HCT116 (cell line): ENCODE results near the gene POLD2. TPM values are rescaled to one million over a fixed set of nuclear protein-coding genes. Genes with fewer than 3 reads are reported as not detected.

ENCODE experiments used
- ATAC-seq: fragments of 200-7000 bp; cut with Tn5 transposase; 2 replicates; pipeline ENCODE4 v1.9.1; 2020; ENCODE audit warnings: mild to moderate bottlenecking, moderate library complexity
- BruUV-seq: library from RNA; stranded (reverse); fragments of 400-500 nt; replicated peaks from 2 replicates; lab custom pipeline; 2021; lab: Mats Ljungman, UMichigan
- CTCF ChIA-PET: fragments of 300-600 bp; sonication (Branson Sonifier 250); formaldehyde crosslinking; loops from one replicate; lab custom pipeline; 2021; ENCODE audit warnings: antibody characterized with exemption; lab: Charles Lee
- POLR2A ChIA-PET: fragments of 300-600, 350-600 bp; sonication (Branson Sonifier 250); formaldehyde crosslinking; loops from one replicate; lab custom pipeline; 2021; ENCODE audit warnings: antibody characterized with exemption; lab: Charles Lee
- RAD21 ChIA-PET, 2 experiments: fragments of 300-600 bp; sonication (Branson Sonifier 250); formaldehyde crosslinking; loops; one replicate each; lab custom pipeline; 2023; ENCODE audit warnings: low total read pairs in 2 of 2; ENCODE audit not compliant: uncharacterized antibody in 2 of 2, unreplicated experiment in 2 of 2, low non-redundant PET in 1 of 2; lab: Charles Lee
- DNase-seq: peaks from one replicate; pipeline ENCODE4 v3.0.0-alpha.2; 2010; ENCODE audit warnings: low read depth, low spot score
- H2AFZ ChIP-seq: fragments of 200-600 bp; shearing (Covaris generic), sonication (generic); 2 replicates; pipeline ENCODE4 v1.6.1; 2017; ENCODE audit warnings: low read depth, mixed run types, mixed read lengths, antibody characterized with exemption, low read length; ENCODE audit not compliant: poor library complexity, severe bottlenecking
- H3K27ac ChIP-seq: 2 replicates; pipeline ENCODE4 v1.5.1; 2012; ENCODE audit warnings: low read depth, low read length
- H3K27me3 ChIP-seq: fragments of 200-600 bp; sonication (generic); 2 replicates; pipeline ENCODE4 v1.6.1; 2016; ENCODE audit warnings: mixed run types, low read length, mixed read lengths; ENCODE audit not compliant: insufficient read depth
- H3K36me3 ChIP-seq, 2 experiments: fragments of 200-500 bp in 1 of 2; fragments of 200-600 bp in 1 of 2; sonication (Bioruptor generic) in 1 of 2; sonication (generic) in 1 of 2; 2 replicates each; pipeline versions ENCODE4 v1.5.1 to v1.6.1; 2014 to 2016; ENCODE audit warnings: low read length in 2 of 2, inconsistent platforms in 1 of 2, mixed read lengths in 1 of 2, mixed run types in 1 of 2; ENCODE audit not compliant: insufficient read depth in 2 of 2, control insufficient read depth in 1 of 2
- H3K4me1 ChIP-seq, 2 experiments: fragments of 200-600 bp in 1 of 2; sonication (generic) in 1 of 2; 2 replicates each; pipeline versions ENCODE4 v1.5.1 to v1.6.1; 2012 to 2017; ENCODE audit warnings: low read length in 2 of 2, inconsistent platforms in 1 of 2, mild to moderate bottlenecking in 1 of 2, mixed read lengths in 1 of 2, mixed run types in 1 of 2, moderate library complexity in 1 of 2; ENCODE audit not compliant: insufficient read depth in 2 of 2, control insufficient read depth in 1 of 2
- H3K4me2 ChIP-seq: fragments of 200-600 bp; sonication (generic); 2 replicates; pipeline ENCODE4 v1.6.1; 2017; ENCODE audit warnings: mixed run types, low read length, mixed read lengths
- H3K4me3 ChIP-seq, 2 experiments: fragments of 200-600 bp in 1 of 2; sonication (generic) in 1 of 2; replicated peaks in 1 of 2; 2 replicates each; pipeline ENCODE4 v1.5.1; 2011 to 2016; ENCODE audit warnings: low read length in 2 of 2, control low read depth in 1 of 2, low read depth in 1 of 2, mild to moderate bottlenecking in 1 of 2, mixed read lengths in 1 of 2, mixed run types in 1 of 2
- H3K79me2 ChIP-seq: fragments of 200-600 bp; sonication (generic); 2 replicates; pipeline ENCODE4 v1.6.1; 2017; ENCODE audit warnings: mild to moderate bottlenecking, mixed run types, low read length, moderate library complexity, mixed read lengths; ENCODE audit not compliant: insufficient read depth
- H3K9ac ChIP-seq: fragments of 200-600 bp; sonication (generic); 2 replicates; pipeline ENCODE4 v1.6.1; 2016; ENCODE audit warnings: low read length, mixed read lengths
- H3K9me2 ChIP-seq: fragments of 200-600 bp; sonication (generic), shearing (Covaris generic); 2 replicates; pipeline ENCODE4 v1.6.1; 2017; ENCODE audit warnings: mixed run types, mild to moderate bottlenecking, moderate library complexity; ENCODE audit not compliant: insufficient read depth
- H3K9me3 ChIP-seq, 2 experiments: fragments of 200-500 bp in 1 of 2; fragments of 200-600 bp in 1 of 2; sonication (Bioruptor generic) in 1 of 2; sonication (generic) in 1 of 2; 2 replicates each; pipeline ENCODE4 v1.6.1; 2014 to 2017; ENCODE audit warnings: low read length in 2 of 2, mixed read lengths in 2 of 2, inconsistent platforms in 1 of 2, low read depth in 1 of 2, mild to moderate bottlenecking in 1 of 2, mixed run types in 1 of 2, moderate library complexity in 1 of 2; ENCODE audit not compliant: control insufficient read depth in 1 of 2, insufficient read depth in 1 of 2
- H4K20me1 ChIP-seq: fragments of 200-600 bp; sonication (generic), shearing (Covaris generic); 2 replicates; pipeline ENCODE4 v1.6.1; 2017; ENCODE audit warnings: mixed run types, mild to moderate bottlenecking, moderate library complexity; ENCODE audit not compliant: insufficient read depth
- FOSL1 ChIP-seq: IDR thresholded peaks from 2 replicates; pipeline ENCODE4 v1.6.1; 2012; ENCODE audit warnings: low read depth
- intact Hi-C: fragments of 100-400 bp; cut with micrococcal nuclease; formaldehyde crosslinking; loops from 2 replicates; pipeline ENCODE4 v1.10.0; 2022
- total RNA-seq: library from RNA; stranded (reverse); gene quantifications from one replicate; pipeline ENCODE4 v1.2.1, GENCODE V29; 2021; ENCODE audit not compliant: unreplicated experiment
- TF ChIP-seq, protein P1 (sequence below): IDR thresholded peaks from 2 replicates; pipeline ENCODE4 v1.6.1; 2012; ENCODE audit warnings: low read depth

POLD2 gene
- total RNA-seq, 1 experiment from 2014 or later, result 237 TPM

DNA sequence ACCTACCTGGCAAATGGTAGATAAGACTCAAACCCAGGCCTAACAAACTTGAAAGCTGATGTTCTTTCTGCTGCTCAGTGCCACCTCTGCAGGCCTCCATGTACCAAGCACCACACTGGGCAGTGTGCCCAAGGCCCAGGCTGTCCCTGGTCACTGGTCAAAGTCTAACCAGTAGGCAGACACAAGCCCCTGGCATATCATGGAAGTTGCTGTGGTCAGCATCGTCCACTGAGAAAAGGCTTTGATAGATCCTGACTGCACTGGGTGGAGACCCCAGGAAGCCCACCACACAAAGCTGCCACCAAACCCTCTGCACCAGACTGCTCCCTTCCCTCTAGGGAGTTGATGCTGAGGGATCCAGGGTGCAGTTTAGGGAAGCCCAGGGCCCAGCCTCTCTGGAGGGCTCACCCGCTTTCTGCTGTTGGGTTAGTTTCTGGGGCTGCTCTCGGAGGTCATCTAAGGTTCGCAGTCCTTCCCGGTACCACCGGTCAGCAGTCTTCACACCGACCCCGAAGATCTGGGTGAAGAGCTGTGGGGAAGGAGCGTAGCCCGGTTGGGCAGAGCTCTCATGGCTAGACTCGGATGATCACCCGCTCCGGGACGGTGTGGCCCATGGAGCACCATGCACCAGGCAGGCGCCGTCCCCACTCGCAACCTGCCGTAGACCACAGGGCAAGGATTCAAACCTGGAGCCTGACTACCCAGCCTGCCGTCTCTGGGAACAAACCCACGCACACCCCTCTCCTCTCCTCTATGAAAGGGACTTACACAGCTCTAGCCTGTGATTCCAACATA, 47.0 kb downstream of the POLD2 start:
- no peaks in the 10 kb centered on the region for H3K27me3 ChIP-seq
- intact Hi-C loops, result no loop called here
- H3K9me3 ChIP-seq, result no peaks in the 10 kb centered on the region
- ChIA-PET CTCF (no interaction called here), POLR2A (interaction anchor here (0.7 kb wide), 1 partner anchor 40 kb away, joined by 3 read pairs; no protein-coding TSS in a partner anchor), RAD21 (no interaction called here)
- peaks cover 25 to 33% of the 10 kb centered on the region in 2 experiments; a peak in 3 of 4 replicates for H3K36me3 ChIP-seq
- no peak for ATAC-seq
- no peak for DNase-seq
- no peak overlapping the region for H3K9ac ChIP-seq
- no peak for TF ChIP-seq FOSL1
- TF ChIP-seq, protein P1, sequence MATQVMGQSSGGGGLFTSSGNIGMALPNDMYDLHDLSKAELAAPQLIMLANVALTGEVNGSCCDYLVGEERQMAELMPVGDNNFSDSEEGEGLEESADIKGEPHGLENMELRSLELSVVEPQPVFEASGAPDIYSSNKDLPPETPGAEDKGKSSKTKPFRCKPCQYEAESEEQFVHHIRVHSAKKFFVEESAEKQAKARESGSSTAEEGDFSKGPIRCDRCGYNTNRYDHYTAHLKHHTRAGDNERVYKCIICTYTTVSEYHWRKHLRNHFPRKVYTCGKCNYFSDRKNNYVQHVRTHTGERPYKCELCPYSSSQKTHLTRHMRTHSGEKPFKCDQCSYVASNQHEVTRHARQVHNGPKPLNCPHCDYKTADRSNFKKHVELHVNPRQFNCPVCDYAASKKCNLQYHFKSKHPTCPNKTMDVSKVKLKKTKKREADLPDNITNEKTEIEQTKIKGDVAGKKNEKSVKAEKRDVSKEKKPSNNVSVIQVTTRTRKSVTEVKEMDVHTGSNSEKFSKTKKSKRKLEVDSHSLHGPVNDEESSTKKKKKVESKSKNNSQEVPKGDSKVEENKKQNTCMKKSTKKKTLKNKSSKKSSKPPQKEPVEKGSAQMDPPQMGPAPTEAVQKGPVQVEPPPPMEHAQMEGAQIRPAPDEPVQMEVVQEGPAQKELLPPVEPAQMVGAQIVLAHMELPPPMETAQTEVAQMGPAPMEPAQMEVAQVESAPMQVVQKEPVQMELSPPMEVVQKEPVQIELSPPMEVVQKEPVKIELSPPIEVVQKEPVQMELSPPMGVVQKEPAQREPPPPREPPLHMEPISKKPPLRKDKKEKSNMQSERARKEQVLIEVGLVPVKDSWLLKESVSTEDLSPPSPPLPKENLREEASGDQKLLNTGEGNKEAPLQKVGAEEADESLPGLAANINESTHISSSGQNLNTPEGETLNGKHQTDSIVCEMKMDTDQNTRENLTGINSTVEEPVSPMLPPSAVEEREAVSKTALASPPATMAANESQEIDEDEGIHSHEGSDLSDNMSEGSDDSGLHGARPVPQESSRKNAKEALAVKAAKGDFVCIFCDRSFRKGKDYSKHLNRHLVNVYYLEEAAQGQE, result no peak
- no TSS peak for BruUV-seq
- no peak overlapping the region for H3K27ac ChIP-seq
- peaks cover 8 to 33% of the 10 kb centered on the region in 2 experiments for H3K4me1 ChIP-seq
- H4K20me1 ChIP-seq, result no peaks in the 10 kb centered on the region
- H3K79me2 ChIP-seq, result peaks cover 10% of the 10 kb centered on the region
- H3K4me3 ChIP-seq, result no peak overlapping the region
- H3K4me2 ChIP-seq, result no peak overlapping the region
- H2AFZ ChIP-seq, result no peak overlapping the region
- H3K9me2 ChIP-seq, result no peaks in the 10 kb centered on the region
